Psoas muscle (tissue), 8 donors: ENCODE data around the gene GIPC3. TPM values are rescaled to one million over a fixed set of nuclear protein-coding genes. Genes with fewer than 3 reads are reported as not detected.
"Not testable (repeated sequence)": the region's sequence is repeated elsewhere in the genome, so short reads cannot be mapped to it uniquely, and the experiment has no call there.

Source experiments
- ATAC-seq, 4 donors: fragments of 200-7000 bp; cut with Tn5 transposase; one replicate each; pipeline ENCODE4 v1.9.1; 2020; ENCODE audit warnings: moderate library complexity in 3 of 4, mild to moderate bottlenecking in 2 of 4
- DNase-seq, 2 donors: peaks; one replicate each; pipeline ENCODE4 v3.0.0-alpha.2; 2020
- H3K27ac ChIP-seq: fragments of 200-600 bp; one replicate; pipeline ENCODE4 v1.8.0; 2022
- H3K27me3 ChIP-seq, 3 donors: fragments of 200-600 bp in 1 of 3; one replicate each; pipeline versions ENCODE4 v1.6.1 to v1.8.0; 2013 to 2022; ENCODE audit warnings: low read length in 2 of 3, mild to moderate bottlenecking in 2 of 3, moderate library complexity in 1 of 3; ENCODE audit not compliant: insufficient read depth in 3 of 3
- H3K36me3 ChIP-seq, 2 donors: fragments of 200-600 bp in 1 of 2; one replicate each; pipeline versions ENCODE4 v1.6.1 to v1.8.0; 2013 to 2022; ENCODE audit warnings: low read depth in 1 of 2, mild to moderate bottlenecking in 1 of 2, moderate library complexity in 1 of 2; ENCODE audit not compliant: insufficient read depth in 1 of 2
- H3K4me1 ChIP-seq: fragments of 200-600 bp; one replicate; pipeline ENCODE4 v1.8.0; 2022
- H3K4me3 ChIP-seq: fragments of 200-600 bp; one replicate; pipeline ENCODE4 v1.8.0; 2022; ENCODE audit warnings: mild to moderate bottlenecking
- H3K9me3 ChIP-seq: fragments of 200-600 bp; one replicate; pipeline ENCODE4 v1.8.0; 2022
- WGBS, 3 donors: extraction: QIAGEN DNeasy Blood & Tissue Kit; methylation state at CpG; one replicate each; pipeline versions ENCODE4 v1.1.6 to v1.1.7; 2013; 5-methylcytosine and 5-hydroxymethylcytosine counted together
- intact Hi-C, 2 donors: fragments of 100-400 bp; cut with DNase I; formaldehyde crosslinking; loops; one replicate each; pipeline versions ENCODE4 v1.11.0 to v1.14.2; 2022
- polyA plus RNA-seq, 3 donors: library from polyadenylated mRNA; stranded (reverse); fragments of 200-250 nt; gene quantifications; one replicate each; pipeline ENCODE4 v1.2.3, GENCODE V29; 2013
- total RNA-seq, 4 donors: library from RNA; stranded (reverse); fragmentation: NEBNext Ultra II Directional in 2 of 4; extraction: Animal tissue kit (Norgen Biotek cat#: 25700) in 2 of 4; gene quantifications; one replicate each; pipeline versions ENCODE4 v1.2.1 to v1.2.4, GENCODE V29; 2021 to 2023
- TF ChIP-seq, protein P1 (sequence below): fragments of 200-600 bp; IDR thresholded peaks from one replicate; pipeline ENCODE4 v1.8.0; 2022; ENCODE audit warnings: antibody characterized with exemption
- donor health status: healthy with polysubstance abuse.
- donor health status: DM: no; HTN: no; CAD: no; lungs with moderate emphysema.
- donor health status: Bipolar disorder and iron deficiency.
- donor health status: healthy.
- donor health status: DM: yes; HTN: yes; CAD: no.
- donor health status: DM: no; HTN: no; CAD: no.
- donor health status: DM: no; HTN: no; CAD: no.
- donor health status: DM: yes; HTN: yes; CAD: no.

Gene GIPC3
- total and polyA plus RNA-seq, 7 donors, result 0.30 to 1.1 (median 0.45) TPM

DNA sequence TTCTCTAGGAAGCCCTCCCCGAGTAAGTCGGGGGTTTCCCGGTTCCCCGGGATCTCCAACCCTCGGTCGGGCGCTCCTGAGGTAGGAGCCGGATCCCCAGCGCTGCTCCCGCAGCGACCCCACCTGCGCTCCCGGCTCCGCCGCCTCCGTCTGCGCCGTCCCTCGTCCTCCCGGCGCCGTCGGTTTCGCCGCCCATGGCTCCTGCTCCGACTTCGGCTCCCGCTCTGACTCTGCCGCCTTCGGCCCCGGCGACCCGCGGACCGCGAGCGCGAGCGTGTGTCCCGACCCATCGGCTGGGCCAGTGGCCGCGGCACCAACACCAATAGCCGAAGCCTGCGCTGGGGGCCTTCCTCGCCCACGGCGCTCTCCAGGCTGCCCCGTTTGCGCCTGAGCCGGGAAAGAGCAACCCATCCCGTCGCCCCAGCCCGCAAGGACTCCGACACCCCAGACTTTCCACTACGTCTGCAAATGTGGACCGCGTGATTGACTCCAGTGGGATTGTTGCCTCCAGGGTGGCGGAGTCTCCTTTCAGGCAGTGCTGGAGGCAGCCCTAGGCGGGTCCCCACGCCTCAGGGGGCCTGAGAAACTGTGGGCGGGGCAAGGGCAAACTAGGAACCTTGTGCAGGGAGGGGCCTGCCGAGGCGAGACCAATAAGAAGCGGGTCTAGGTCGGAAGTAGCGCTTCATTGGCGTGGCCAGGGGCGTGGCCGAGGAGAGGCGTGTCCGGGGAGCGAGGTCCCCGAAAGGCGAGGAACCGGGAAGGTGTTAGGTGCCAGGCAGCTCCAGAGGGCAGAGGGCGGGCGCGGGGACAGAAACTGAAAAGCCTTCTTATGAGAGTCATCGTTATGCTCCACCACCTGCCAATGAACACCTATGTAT is 41.4 kb downstream of the GIPC3 start, which contains the start of gene CACTIN:
Gene CACTIN, minus strand, starts transcription at position 318 of the 878 bp plus-strand sequence. Its CDS starts 28 bp downstream, at position 290.
- no peaks in the 10 kb centered on the region for H3K9me3 ChIP-seq
- peak; percentile 99 to 100 for DNase-seq
- peak within 1 kb of the TSS; percentile 96 for H3K27ac ChIP-seq
- WGBS, 3 donors, result 0% methylated on average over 60 to 80 of the region's 80 CpGs
- peaks cover 4 to 28% of the 10 kb centered on the region in 2 donors for H3K36me3 ChIP-seq
- ATAC-seq, result peak; percentile 97 to 99 (median 98)
- H3K27me3 ChIP-seq, result no peaks in the 10 kb centered on the region
- H3K4me1 ChIP-seq, result peaks cover 15% of the 10 kb centered on the region
- TF ChIP-seq, protein P1, sequence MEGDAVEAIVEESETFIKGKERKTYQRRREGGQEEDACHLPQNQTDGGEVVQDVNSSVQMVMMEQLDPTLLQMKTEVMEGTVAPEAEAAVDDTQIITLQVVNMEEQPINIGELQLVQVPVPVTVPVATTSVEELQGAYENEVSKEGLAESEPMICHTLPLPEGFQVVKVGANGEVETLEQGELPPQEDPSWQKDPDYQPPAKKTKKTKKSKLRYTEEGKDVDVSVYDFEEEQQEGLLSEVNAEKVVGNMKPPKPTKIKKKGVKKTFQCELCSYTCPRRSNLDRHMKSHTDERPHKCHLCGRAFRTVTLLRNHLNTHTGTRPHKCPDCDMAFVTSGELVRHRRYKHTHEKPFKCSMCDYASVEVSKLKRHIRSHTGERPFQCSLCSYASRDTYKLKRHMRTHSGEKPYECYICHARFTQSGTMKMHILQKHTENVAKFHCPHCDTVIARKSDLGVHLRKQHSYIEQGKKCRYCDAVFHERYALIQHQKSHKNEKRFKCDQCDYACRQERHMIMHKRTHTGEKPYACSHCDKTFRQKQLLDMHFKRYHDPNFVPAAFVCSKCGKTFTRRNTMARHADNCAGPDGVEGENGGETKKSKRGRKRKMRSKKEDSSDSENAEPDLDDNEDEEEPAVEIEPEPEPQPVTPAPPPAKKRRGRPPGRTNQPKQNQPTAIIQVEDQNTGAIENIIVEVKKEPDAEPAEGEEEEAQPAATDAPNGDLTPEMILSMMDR, result no peak
- H3K4me3 ChIP-seq, result peak within 1 kb of the TSS; percentile 100
- intact Hi-C loops, result no loop called here

DNA sequence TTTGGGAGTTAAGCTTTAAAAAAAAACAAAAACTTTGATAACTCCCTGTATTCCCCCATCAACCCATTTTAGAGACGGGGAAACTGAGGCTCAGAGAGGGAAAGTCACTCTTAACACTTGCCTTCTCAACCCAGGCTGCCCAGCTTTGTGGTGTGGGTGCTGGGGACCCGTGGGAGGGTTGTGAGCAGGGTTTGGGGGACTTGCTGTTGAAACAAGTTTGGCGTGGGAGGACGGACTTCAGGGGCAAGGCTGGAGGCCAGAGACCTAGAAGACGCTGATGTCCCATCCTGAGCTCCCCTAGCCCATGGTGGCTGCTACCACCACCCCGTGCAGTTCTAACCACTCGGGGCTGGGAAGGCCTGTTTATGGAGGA is 42.1 kb downstream of the GIPC3 start:
- Histone ChIP-seq H3K9me3 (no peaks in the 10 kb centered on the region), H3K4me3 (peak overlapping the region; percentile 100), H3K4me1 (peaks cover 15% of the 10 kb centered on the region), H3K27ac (peak overlapping the region; percentile 96), H3K27me3 (no peaks in the 10 kb centered on the region), H3K36me3 (peaks cover 4 to 28% of the 10 kb centered on the region in 2 donors)
- WGBS, 3 donors, result 55 to 62% (median 59%) methylated on average over 7 of the region's 7 CpGs
- TF ChIP-seq, protein P1, result no peak
- intact Hi-C loops, result no loop called here
- ATAC-seq (no peak), DNase-seq (no peak)

DNA sequence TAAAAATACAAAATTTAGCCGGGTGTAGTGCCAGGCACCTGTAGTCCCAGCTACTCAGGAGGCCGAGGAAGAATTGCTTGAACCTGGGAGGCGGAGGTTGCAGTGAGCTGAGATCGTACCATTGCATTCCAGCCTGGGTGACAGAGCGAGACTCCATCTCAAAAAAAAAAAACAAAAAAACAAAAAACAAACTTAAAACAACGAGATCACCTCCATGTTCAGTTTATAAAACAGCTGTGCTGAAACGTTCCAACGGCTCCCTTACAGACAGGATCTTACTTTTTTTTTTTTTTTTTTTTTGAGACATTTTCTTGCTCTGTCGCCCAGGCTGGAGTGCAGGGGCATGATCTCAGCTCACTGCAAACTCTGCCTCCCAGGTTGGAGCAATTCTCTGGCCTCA is 43.5 kb downstream of the GIPC3 start:
- intact Hi-C loops, result loop anchor here in 1 of 2 donors (2.0 kb wide), 1 partner anchor 72 kb away; the partner anchor contains the start of gene MFSD12
- not testable (repeated sequence) for DNase-seq, H3K9me3 ChIP-seq, ATAC-seq, H3K27ac ChIP-seq, H3K27me3 ChIP-seq, H3K4me3 ChIP-seq
- Histone ChIP-seq H3K36me3 (peaks cover under 1 to 25% of the 10 kb centered on the region in 2 donors), H3K4me1 (peaks cover 15% of the 10 kb centered on the region)
- 55 to 67% (median 56%) methylated on average over 9 of the region's 9 CpGs for WGBS, 3 donors

DNA sequence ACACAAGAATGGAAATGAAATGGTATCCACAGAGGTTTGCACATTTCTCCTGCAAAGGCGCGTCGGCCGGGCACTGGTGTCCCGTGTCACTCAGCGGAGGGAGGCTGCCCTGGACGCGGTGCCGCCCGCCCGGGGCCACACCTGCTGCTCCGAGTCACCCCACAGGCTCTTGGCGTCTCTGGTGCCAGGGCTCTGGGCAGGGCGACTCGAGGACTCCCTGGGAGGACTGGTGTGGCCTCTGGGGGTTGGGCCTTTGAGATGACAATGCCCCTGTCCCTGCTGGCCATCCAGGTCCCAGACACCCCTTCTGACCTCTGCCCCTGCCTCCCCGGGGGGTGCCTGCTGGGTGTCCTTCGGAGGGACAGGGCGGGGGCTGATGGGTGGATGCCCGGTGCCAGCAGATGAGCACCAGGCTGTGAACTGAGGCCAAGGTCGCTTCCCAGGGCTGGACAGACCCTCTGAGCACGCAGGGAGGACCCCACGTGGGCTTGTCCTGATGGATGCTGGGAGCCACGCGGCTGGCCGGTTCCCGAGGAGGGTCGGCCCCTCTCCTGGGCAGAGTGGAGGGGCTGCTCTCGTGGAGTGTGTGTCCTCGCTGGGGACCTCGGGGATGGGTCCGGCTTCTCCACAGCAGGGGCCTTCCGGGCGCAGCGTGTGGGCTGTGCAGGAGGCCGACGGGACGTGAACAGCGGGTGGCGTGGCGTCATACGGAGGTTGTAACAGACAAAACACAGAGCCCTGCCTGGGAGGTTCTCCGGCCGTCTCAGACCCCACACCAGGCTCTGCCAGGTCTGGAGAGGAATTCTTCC is 46.0 kb downstream of the GIPC3 start:
- TF ChIP-seq, protein P1, result no peak
- H3K36me3 ChIP-seq, result peaks cover 0 to 21% of the 10 kb centered on the region in 2 donors
- DNase-seq (no peak), ATAC-seq (no peak)
- H3K4me3 ChIP-seq, result no peak overlapping the region
- no peaks in the 10 kb centered on the region for H3K4me1 ChIP-seq
- H3K27me3 ChIP-seq, result no peaks in the 10 kb centered on the region
- H3K9me3 ChIP-seq, result no peaks in the 10 kb centered on the region
- intact Hi-C loops, result no loop called here
- no peak overlapping the region for H3K27ac ChIP-seq
- 86 to 91% (median 86%) methylated on average over 43 of the region's 43 CpGs for WGBS, 3 donors

DNA sequence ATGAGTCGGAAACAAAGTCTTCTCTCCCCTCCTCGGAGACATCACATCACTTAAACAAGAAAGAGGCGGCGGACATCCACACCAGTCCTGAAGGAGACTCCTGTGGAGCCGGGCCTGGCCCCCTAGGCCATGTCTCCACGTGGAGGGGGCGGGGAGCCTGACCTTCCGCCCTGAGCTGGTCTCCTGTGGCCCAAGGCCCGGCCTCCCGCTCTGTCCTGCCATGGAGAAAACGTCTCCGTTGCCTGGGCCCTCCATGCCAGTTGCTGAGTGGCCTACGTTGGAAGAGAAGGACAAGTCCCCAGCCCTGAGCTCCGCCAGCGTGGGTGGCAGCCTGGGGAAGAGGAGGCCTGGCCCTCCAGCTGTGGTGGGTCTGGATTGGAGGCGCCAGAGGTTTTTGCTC is 46.8 kb downstream of the GIPC3 start:
- Histone ChIP-seq H3K9me3 (no peaks in the 10 kb centered on the region), H3K4me3 (no peak overlapping the region), H3K27ac (no peak overlapping the region), H3K36me3 (peaks cover 0 to 23% of the 10 kb centered on the region in 2 donors), H3K27me3 (no peaks in the 10 kb centered on the region), H3K4me1 (no peaks in the 10 kb centered on the region)
- no peak for ATAC-seq
- WGBS, 3 donors, result 83 to 85% (median 84%) methylated on average over 16 of the region's 16 CpGs
- TF ChIP-seq, protein P1, result no peak
- DNase-seq, result no peak
- intact Hi-C loops, result no loop called here
